HG02981 (cell line): ENCODE data around the gene ALDH2.
A peak's percentile ranks its signal among the peaks of the same experiment; 100 is the strongest.
"Not testable (repeated sequence)": the region's sequence is repeated elsewhere in the genome, so short reads cannot be mapped to it uniquely, and the experiment has no call there.

Experiments
- ATAC-seq: cut with Tn5 transposase; IDR thresholded peaks from one replicate; pipeline ENCODE4 v1.9.1; 2021; ENCODE audit warnings: mild to moderate bottlenecking, moderate library complexity; ENCODE audit not compliant: unreplicated experiment

The ALDH2 gene

GRCh38 chr12:111758120-111758561 lies 8.6 kb upstream of the ALDH2 start:
- ATAC-seq = no peak

GRCh38 chr12:111759271-111759670 lies 7.5 kb upstream of the ALDH2 start:
- no peak for ATAC-seq

- no peak for ATAC-seq
Measured at GRCh38 chr12:111759991-111760390, 6.7 kb upstream of the ALDH2 start.

- no peak for ATAC-seq
Measured at GRCh38 chr12:111761099-111761498, 5.6 kb upstream of the ALDH2 start.

GRCh38 chr12:111761706-111762105 lies 5.0 kb upstream of the ALDH2 start:
- ATAC-seq = no peak

GRCh38 chr12:111763552-111763951 lies 3.2 kb upstream of the ALDH2 start:
- ATAC-seq = not testable (repeated sequence)

- ATAC-seq = no peak
Measured at GRCh38 chr12:111764120-111764821, 2.5 kb upstream of the ALDH2 start.

- ATAC-seq = no peak
Measured at GRCh38 chr12:111767362-111768158, 827 bp downstream of the ALDH2 start.

GRCh38 chr12:111768159-111768895 lies 1.6 kb downstream of the ALDH2 start:
- no peak for ATAC-seq

- no peak for ATAC-seq
Measured at GRCh38 chr12:111769599-111769998, 2.9 kb downstream of the ALDH2 start.

GRCh38 chr12:111773801-111774551 lies 7.2 kb downstream of the ALDH2 start:
- no peak for ATAC-seq

- ATAC-seq = peak; percentile 63
Measured at GRCh38 chr12:111775205-111776193, 8.8 kb downstream of the ALDH2 start.

- no peak for ATAC-seq
Measured at GRCh38 chr12:111776836-111777344, 10.2 kb downstream of the ALDH2 start.

GRCh38 chr12:111777345-111778045 lies 10.8 kb downstream of the ALDH2 start:
- no peak for ATAC-seq

- ATAC-seq = no peak
Measured at GRCh38 chr12:111780166-111780565, 13.4 kb downstream of the ALDH2 start.

- ATAC-seq = no peak
Measured at GRCh38 chr12:111780615-111781014, 13.9 kb downstream of the ALDH2 start.

- no peak for ATAC-seq
Measured at GRCh38 chr12:111781085-111781658, 14.4 kb downstream of the ALDH2 start.

GRCh38 chr12:111783046-111783445 lies 16.3 kb downstream of the ALDH2 start:
- no peak for ATAC-seq
